ENCODE measurements around the gene STK25.

GRCh38 chr2:241467777-241468475 is 40.5 kb downstream of the STK25 start:
- TF ChIP-seq CTCF (IDR thresholded peaks at IDR 0.05 in 4 of 5, conservative IDR thresholded peaks at IDR 0.05 in 1 of 5) (no peak), POLR2A (IDR thresholded peaks at IDR 0.05) (no peak)
